Bronchial epithelial cell (primary cell): ENCODE measurements around the gene HARBI1. TPM values are rescaled to one million over a fixed set of nuclear protein-coding genes. Genes with fewer than 3 reads are reported as not detected.

Experiments used
- DNase-seq: peaks from one replicate; pipeline ENCODE4 v3.0.0-alpha.2; 2010; ENCODE audit warnings: low read depth
- FAIRE-seq: peaks from 2 replicates; lab custom pipeline; 2011; peaks lifted over from hg19 to GRCh38; lab: Jason Lieb, UNC
- H3K27me3 ChIP-seq: 2 replicates; pipeline ENCODE4 v1.5.1; 2011; ENCODE audit warnings: low read length; ENCODE audit not compliant: control insufficient read depth, insufficient read depth
- H3K36me3 ChIP-seq: 2 replicates; pipeline ENCODE4 v1.5.1; 2011; ENCODE audit warnings: low read length; ENCODE audit not compliant: control insufficient read depth, insufficient read depth
- H3K4me3 ChIP-seq: 2 replicates; pipeline ENCODE4 v1.5.1; 2011; ENCODE audit warnings: mild to moderate bottlenecking, low read depth, low read length, control low read depth
- total RNA-seq: library from RNA; depleted of rRNA; stranded (reverse); fragments of >200 nt; gene quantifications from 2 replicates; pipeline ENCODE4 v1.2.1, GENCODE V29; 2014
- TF ChIP-seq, protein P1 (sequence below): IDR thresholded peaks from 2 replicates; pipeline ENCODE4 v1.5.1; 2011; ENCODE audit warnings: mild to moderate bottlenecking, moderate library complexity, low read length, control low read depth, inconsistent platforms; ENCODE audit not compliant: insufficient read depth, severe bottlenecking

Gene HARBI1
- total RNA-seq, 1 donor from 2014 or later = 8.4 TPM

DNA sequence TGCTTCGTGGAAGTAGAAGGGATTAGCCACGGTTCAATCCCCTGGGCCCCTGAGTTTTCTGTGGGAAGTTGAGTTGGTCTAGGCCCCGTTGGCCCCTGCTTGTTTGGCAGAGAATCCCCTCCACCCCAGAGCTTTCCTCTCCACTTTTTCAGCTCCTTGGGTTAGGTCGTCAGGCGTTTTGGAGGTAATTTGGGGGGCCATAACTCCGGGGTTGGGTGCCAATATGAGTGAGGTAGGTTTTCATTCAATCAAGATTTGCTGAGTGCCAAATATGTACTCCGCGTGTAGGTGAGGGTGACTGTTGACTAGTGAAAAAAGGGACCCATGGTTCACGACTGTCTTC lies 916 bp upstream of the HARBI1 start:
- DNase-seq (no peak), FAIRE-seq (no peak)
- TF ChIP-seq, protein P1, sequence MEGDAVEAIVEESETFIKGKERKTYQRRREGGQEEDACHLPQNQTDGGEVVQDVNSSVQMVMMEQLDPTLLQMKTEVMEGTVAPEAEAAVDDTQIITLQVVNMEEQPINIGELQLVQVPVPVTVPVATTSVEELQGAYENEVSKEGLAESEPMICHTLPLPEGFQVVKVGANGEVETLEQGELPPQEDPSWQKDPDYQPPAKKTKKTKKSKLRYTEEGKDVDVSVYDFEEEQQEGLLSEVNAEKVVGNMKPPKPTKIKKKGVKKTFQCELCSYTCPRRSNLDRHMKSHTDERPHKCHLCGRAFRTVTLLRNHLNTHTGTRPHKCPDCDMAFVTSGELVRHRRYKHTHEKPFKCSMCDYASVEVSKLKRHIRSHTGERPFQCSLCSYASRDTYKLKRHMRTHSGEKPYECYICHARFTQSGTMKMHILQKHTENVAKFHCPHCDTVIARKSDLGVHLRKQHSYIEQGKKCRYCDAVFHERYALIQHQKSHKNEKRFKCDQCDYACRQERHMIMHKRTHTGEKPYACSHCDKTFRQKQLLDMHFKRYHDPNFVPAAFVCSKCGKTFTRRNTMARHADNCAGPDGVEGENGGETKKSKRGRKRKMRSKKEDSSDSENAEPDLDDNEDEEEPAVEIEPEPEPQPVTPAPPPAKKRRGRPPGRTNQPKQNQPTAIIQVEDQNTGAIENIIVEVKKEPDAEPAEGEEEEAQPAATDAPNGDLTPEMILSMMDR = no peak
- Histone ChIP-seq H3K36me3 (no peaks in the 10 kb centered on the region), H3K4me3 (peak overlapping the region; percentile 100), H3K27me3 (no peaks in the 10 kb centered on the region)

DNA sequence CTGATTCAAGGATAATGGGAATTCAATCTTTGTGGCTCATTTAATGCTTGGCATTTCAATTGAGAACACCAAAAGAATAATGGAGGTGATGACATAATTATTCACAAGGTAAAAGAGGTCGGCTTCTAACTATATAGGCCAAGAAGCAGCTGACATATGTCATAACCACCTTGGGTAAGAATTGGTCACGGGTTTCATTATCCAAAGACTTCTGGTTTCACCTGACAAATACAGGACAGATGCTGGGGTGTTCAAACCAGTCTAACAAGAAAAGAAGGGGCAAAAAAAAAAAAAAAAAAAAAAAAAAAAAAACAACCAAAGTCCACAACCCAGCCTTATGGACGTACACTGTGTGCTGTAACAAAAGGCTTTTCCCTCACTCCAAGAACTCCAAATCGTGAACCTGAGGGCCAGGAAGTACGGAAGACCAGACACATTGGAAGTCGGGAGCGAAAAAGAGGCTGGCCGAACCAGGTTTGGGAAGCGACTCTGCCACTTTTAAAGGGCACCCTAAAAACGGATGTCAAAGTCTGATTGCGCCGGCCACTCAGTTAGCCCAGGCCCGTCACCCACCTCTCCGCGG lies 385 bp downstream of the HARBI1 start:
- DNase-seq (peak; percentile 83), FAIRE-seq (no peak)
- TF ChIP-seq, protein P1 = no peak
- Histone ChIP-seq H3K4me3 (peak overlapping the region; percentile 100), H3K27me3 (no peaks in the 10 kb centered on the region), H3K36me3 (no peaks in the 10 kb centered on the region)

DNA sequence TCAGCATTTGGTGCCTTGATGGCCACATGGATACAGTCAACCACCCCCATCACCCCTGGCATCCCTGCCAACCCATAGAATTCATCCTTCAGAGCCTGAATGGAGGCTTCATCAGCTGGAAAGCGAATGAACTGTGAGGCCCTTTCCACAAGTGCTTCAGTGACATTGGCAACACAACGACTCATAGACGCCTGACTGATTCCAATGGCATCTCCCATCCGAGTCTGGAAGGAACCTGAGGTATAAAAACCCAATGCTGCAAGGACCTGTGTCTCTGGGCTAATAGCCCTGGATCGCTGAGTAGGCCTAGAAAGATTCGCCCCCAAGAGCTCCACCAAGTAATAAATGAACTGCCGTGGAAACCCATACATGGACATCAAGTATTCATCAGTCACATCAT lies 1.3 kb downstream of the HARBI1 start:
- Histone ChIP-seq H3K36me3 (no peaks in the 10 kb centered on the region), H3K4me3 (no peak overlapping the region), H3K27me3 (no peaks in the 10 kb centered on the region)
- DNase-seq = peak; percentile 33
- TF ChIP-seq, protein P1 = no peak
- no peak for FAIRE-seq

DNA sequence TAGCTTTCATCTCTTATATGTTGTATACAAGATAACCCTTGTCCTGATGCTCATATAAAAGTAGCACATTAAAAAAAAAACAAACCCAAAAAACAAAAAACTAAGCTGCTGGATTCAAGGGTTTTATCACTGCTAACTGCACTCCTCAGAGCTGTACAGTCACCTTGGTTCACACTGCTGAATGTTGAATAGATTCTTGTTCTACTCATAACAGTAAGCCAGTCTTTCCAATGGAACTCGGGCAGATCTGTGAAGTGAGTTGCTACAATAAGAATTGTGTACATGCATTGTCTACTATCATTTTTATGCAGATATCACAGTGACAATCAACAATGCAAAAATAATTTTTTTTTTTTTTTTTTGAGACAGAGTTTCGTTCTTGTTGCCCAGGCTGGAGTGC lies 4.7 kb downstream of the HARBI1 start:
- no peak for FAIRE-seq
- TF ChIP-seq, protein P1 = no peak

DNA sequence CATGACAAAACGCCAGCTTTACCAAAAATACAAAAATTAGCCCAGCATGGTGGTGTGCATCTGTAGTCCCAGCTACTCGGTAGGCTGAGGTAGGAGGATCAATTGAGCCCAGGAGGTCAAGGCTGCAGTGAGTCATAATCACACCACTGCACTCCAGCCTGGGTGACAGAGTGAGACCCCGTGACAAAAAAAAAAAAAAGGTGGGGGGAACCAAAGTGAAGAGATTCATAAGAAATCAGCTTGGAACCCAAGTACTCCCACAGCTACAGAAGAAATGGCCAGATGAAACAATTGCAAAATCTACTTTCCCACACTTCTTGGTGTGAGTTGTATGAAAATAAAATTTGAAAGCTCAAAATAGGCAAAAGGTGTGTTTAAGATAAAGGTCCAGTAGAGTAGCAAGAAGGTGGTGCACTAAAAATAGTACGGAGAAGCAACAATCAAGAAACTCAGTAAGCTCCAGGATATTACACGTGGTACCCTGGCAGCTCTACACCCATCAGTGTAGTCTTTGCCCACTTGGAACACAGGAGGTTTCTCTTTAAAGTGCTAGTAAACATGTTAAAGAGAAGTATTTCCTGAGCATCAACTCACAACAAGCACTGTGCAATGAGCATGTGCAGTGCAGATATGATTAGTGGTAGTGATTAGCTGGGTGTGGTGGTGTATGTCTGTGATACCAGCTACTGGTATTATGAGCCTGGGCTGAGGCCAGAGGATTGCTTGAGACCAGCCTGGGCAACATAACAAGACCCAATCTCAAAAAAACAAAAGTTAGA lies 5.3 kb downstream of the HARBI1 start:
- Histone ChIP-seq H3K27me3 (no peaks in the 10 kb centered on the region), H3K4me3 (no peak overlapping the region), H3K36me3 (no peaks in the 10 kb centered on the region)
- TF ChIP-seq, protein P1 = no peak
- DNase-seq (no peak), FAIRE-seq (no peak)

More for the DNA sequence above, 4.7 kb downstream of the HARBI1 start:
- Histone ChIP-seq H3K27me3 (no peaks in the 10 kb centered on the region), H3K36me3 (no peaks in the 10 kb centered on the region), H3K4me3 (no peak overlapping the region)
- no peak for DNase-seq
